ENCODE measurements around the gene KLF16.

Gene KLF16

GRCh38 chr19:1859331-1859781 lies 4.0 kb downstream of the KLF16 start:
- H4K8ac ChIP-seq (ENCODE audit: low read depth, low read length), result no peak overlapping the region
- H3K27ac ChIP-seq (replicated peaks; ENCODE audit: low read length), result no peak overlapping the region
- H2BK120ac ChIP-seq (ENCODE audit: low read depth, low read length), result no peak overlapping the region
- H3K27me3 ChIP-seq (ENCODE audit: control insufficient read depth in 3 of 3, insufficient read depth in 3 of 3, low read depth in 1 of 3, low read length in 3 of 3), result peaks cover 7 to 66% (median 22%) of the 10 kb centered on the region in 3 experiments
- peak overlapping the region; percentile 57 for H3K4me2 ChIP-seq (ENCODE audit: insufficient read depth, low read length, poor library complexity, severe bottlenecking)
- H2BK12ac ChIP-seq (ENCODE audit: low read length), result no peak overlapping the region
- H2AK5ac ChIP-seq (ENCODE audit: low read depth, low read length), result peak overlapping the region; percentile 94
- peak overlapping the region; percentile 81 for H3K18ac ChIP-seq (ENCODE audit: low read length)
- no peak overlapping the region for H4K91ac ChIP-seq (ENCODE audit: low read depth, low read length, poor library complexity)
- no peak overlapping the region for H2AFZ ChIP-seq (ENCODE audit: low read length)
- H2BK15ac ChIP-seq (ENCODE audit: low read length), result peak overlapping the region; percentile 85
- H3K79me1 ChIP-seq (ENCODE audit: low read depth, low read length), result peaks cover 19% of the 10 kb centered on the region
- H3K23ac ChIP-seq (ENCODE audit: low read depth, low read length, poor library complexity), result peak overlapping the region; percentile 89
- WGBS, 2 donors (ENCODE audit: extremely low coverage in 2 of 2, insufficient read length in 2 of 2, insufficient replicate concordance in 1 of 2), result no CpG with 5 or more reads among the region's 18 CpGs
- no peak for DNase-seq (ENCODE audit: low spot score)
- no peak overlapping the region for H3K4ac ChIP-seq (ENCODE audit: low read length)
- H2BK5ac ChIP-seq (ENCODE audit: low read length), result peak overlapping the region; percentile 6
- H3K9ac ChIP-seq (ENCODE audit: low read depth, low read length, poor library complexity), result peak overlapping the region; percentile 72
- H3K9me3 ChIP-seq (replicated peaks in 1 of 2; ENCODE audit: control insufficient read depth in 2 of 2, insufficient read depth in 1 of 2, low read depth in 1 of 2, low read length in 2 of 2), result no peaks in the 10 kb centered on the region
- H3K4me3 ChIP-seq (ENCODE audit: low read length in 2 of 2), result no peak overlapping the region
- no peaks in the 10 kb centered on the region for H3K36me3 ChIP-seq (replicated peaks in 1 of 2; ENCODE audit: control insufficient read depth in 2 of 2, insufficient read depth in 2 of 2, low read length in 2 of 2)
- H3K4me1 ChIP-seq (ENCODE audit: control insufficient read depth in 2 of 2, insufficient read depth in 1 of 2, low read depth in 1 of 2, low read length in 2 of 2), result peaks cover 52 to 62% of the 10 kb centered on the region in 2 donors
- H3K14ac ChIP-seq (ENCODE audit: low read length), result no peak overlapping the region

GRCh38 chr19:1858412-1859081 lies 4.8 kb downstream of the KLF16 start:
- no CpG with 5 or more reads among the region's 10 CpGs for WGBS, 2 donors (ENCODE audit: extremely low coverage in 2 of 2, insufficient read length in 2 of 2, insufficient replicate concordance in 1 of 2)
- DNase-seq (ENCODE audit: low spot score), result no peak
- H3K36me3 ChIP-seq (replicated peaks in 1 of 2; ENCODE audit: control insufficient read depth in 2 of 2, insufficient read depth in 2 of 2, low read length in 2 of 2), result no peaks in the 10 kb centered on the region
- H2AK5ac ChIP-seq (ENCODE audit: low read depth, low read length), result peak overlapping the region; percentile 63
- H3K27me3 ChIP-seq (ENCODE audit: control insufficient read depth in 3 of 3, insufficient read depth in 3 of 3, low read depth in 1 of 3, low read length in 3 of 3), result peaks cover 7 to 66% (median 22%) of the 10 kb centered on the region in 3 experiments
- no peak overlapping the region for H3K4me2 ChIP-seq (ENCODE audit: insufficient read depth, low read length, poor library complexity, severe bottlenecking)
- H3K9ac ChIP-seq (ENCODE audit: low read depth, low read length, poor library complexity), result no peak overlapping the region
- H3K4me1 ChIP-seq (ENCODE audit: control insufficient read depth in 2 of 2, insufficient read depth in 1 of 2, low read depth in 1 of 2, low read length in 2 of 2), result peaks cover 53 to 62% of the 10 kb centered on the region in 2 donors
- H3K27ac ChIP-seq (replicated peaks; ENCODE audit: low read length), result no peak overlapping the region
- H2BK15ac ChIP-seq (ENCODE audit: low read length), result peak overlapping the region; percentile 55
- no peak overlapping the region for H3K4me3 ChIP-seq (ENCODE audit: low read length in 2 of 2)
- no peak overlapping the region for H3K14ac ChIP-seq (ENCODE audit: low read length)
- H4K8ac ChIP-seq (ENCODE audit: low read depth, low read length), result peak overlapping the region; percentile 82
- H2BK12ac ChIP-seq (ENCODE audit: low read length), result no peak overlapping the region
- H2BK120ac ChIP-seq (ENCODE audit: low read depth, low read length), result no peak overlapping the region
- H3K23ac ChIP-seq (ENCODE audit: low read depth, low read length, poor library complexity), result no peak overlapping the region
- H3K79me1 ChIP-seq (ENCODE audit: low read depth, low read length), result peaks cover 21% of the 10 kb centered on the region
- peak overlapping the region; percentile 81 for H3K18ac ChIP-seq (ENCODE audit: low read length)
- no peak overlapping the region for H4K91ac ChIP-seq (ENCODE audit: low read depth, low read length, poor library complexity)
- H3K4ac ChIP-seq (ENCODE audit: low read length), result no peak overlapping the region
- H3K9me3 ChIP-seq (replicated peaks in 1 of 2; ENCODE audit: control insufficient read depth in 2 of 2, insufficient read depth in 1 of 2, low read depth in 1 of 2, low read length in 2 of 2), result no peaks in the 10 kb centered on the region
- H2BK5ac ChIP-seq (ENCODE audit: low read length), result no peak overlapping the region
- H2AFZ ChIP-seq (ENCODE audit: low read length), result no peak overlapping the region

- H3K9ac ChIP-seq (ENCODE audit: low read depth, low read length, poor library complexity), result no peak overlapping the region
- H2BK5ac ChIP-seq (ENCODE audit: low read length), result peak overlapping the region; percentile 39
- H3K4me3 ChIP-seq (ENCODE audit: low read length in 2 of 2), result no peak overlapping the region
- WGBS, 2 donors (ENCODE audit: extremely low coverage in 2 of 2, insufficient read length in 2 of 2, insufficient replicate concordance in 1 of 2), result no CpG with 5 or more reads among the region's 16 CpGs
- H3K4me2 ChIP-seq (ENCODE audit: insufficient read depth, low read length, poor library complexity, severe bottlenecking), result no peak overlapping the region
- no peak overlapping the region for H3K23ac ChIP-seq (ENCODE audit: low read depth, low read length, poor library complexity)
- H4K91ac ChIP-seq (ENCODE audit: low read depth, low read length, poor library complexity), result no peak overlapping the region
- no peaks in the 10 kb centered on the region for H3K9me3 ChIP-seq (replicated peaks in 1 of 2; ENCODE audit: control insufficient read depth in 2 of 2, insufficient read depth in 1 of 2, low read depth in 1 of 2, low read length in 2 of 2)
- peaks cover 21% of the 10 kb centered on the region for H3K79me1 ChIP-seq (ENCODE audit: low read depth, low read length)
- no peak overlapping the region for H2AFZ ChIP-seq (ENCODE audit: low read length)
- H3K27me3 ChIP-seq (ENCODE audit: control insufficient read depth in 3 of 3, insufficient read depth in 3 of 3, low read depth in 1 of 3, low read length in 3 of 3), result peaks cover 7 to 64% (median 22%) of the 10 kb centered on the region in 3 experiments
- no peak overlapping the region for H3K27ac ChIP-seq (replicated peaks; ENCODE audit: low read length)
- no peak overlapping the region for H2BK12ac ChIP-seq (ENCODE audit: low read length)
- peak overlapping the region; percentile 85 for H3K18ac ChIP-seq (ENCODE audit: low read length)
- no peaks in the 10 kb centered on the region for H3K36me3 ChIP-seq (replicated peaks in 1 of 2; ENCODE audit: control insufficient read depth in 2 of 2, insufficient read depth in 2 of 2, low read length in 2 of 2)
- H4K8ac ChIP-seq (ENCODE audit: low read depth, low read length), result no peak overlapping the region
- DNase-seq (ENCODE audit: low spot score), result no peak
- peaks cover 55 to 62% of the 10 kb centered on the region in 2 donors for H3K4me1 ChIP-seq (ENCODE audit: control insufficient read depth in 2 of 2, insufficient read depth in 1 of 2, low read depth in 1 of 2, low read length in 2 of 2)
- H2AK5ac ChIP-seq (ENCODE audit: low read depth, low read length), result peak overlapping the region; percentile 12
- no peak overlapping the region for H3K14ac ChIP-seq (ENCODE audit: low read length)
- H2BK15ac ChIP-seq (ENCODE audit: low read length), result peak overlapping the region; percentile 27
- no peak overlapping the region for H2BK120ac ChIP-seq (ENCODE audit: low read depth, low read length)
- H3K4ac ChIP-seq (ENCODE audit: low read length), result no peak overlapping the region
Measured at GRCh38 chr19:1857648-1858326, 5.6 kb downstream of the KLF16 start.
